H1 (cell line): ENCODE data around the gene CLEC7A. TPM values are rescaled to one million over a fixed set of nuclear protein-coding genes. Genes with fewer than 3 reads are reported as not detected.

Experiments
- SP2 ChIP-seq: IDR thresholded peaks from 2 replicates; pipeline ENCODE4 v1.6.1; 2012; ENCODE audit warnings: mild to moderate bottlenecking, low read length, inconsistent platforms
- polyA plus RNA-seq, 7 experiments: library from polyadenylated mRNA; depleted of rRNA in 3 of 7; stranded (reverse) in 5 of 7; unstranded in 2 of 7; fragments of >200 nt in 5 of 7; fragments of 200-250 nt in 2 of 7; gene quantifications; 1 replicate in 5 of 7; 2 replicates in 1 of 7; 4 replicates in 1 of 7; pipeline versions ENCODE4 v1.2.1 to v1.2.3, GENCODE V29; 2011 to 2013; ENCODE audit warnings: missing spikeins in 2 of 7, mixed read lengths in 2 of 7
- total RNA-seq: library from RNA; stranded (reverse); fragmentation: NEBNext Ultra II Directional; extraction: Animal tissue kit (Norgen Biotek cat#: 25700); gene quantifications from 2 replicates; pipeline ENCODE4 v1.2.1, GENCODE V29; 2021

The CLEC7A gene
- total and polyA plus RNA-seq, 2 of the 8 experiments (the other 6 are each of a cell fraction or from before 2014, with no cell fraction given), result 0.09 to 0.15 TPM

DNA sequence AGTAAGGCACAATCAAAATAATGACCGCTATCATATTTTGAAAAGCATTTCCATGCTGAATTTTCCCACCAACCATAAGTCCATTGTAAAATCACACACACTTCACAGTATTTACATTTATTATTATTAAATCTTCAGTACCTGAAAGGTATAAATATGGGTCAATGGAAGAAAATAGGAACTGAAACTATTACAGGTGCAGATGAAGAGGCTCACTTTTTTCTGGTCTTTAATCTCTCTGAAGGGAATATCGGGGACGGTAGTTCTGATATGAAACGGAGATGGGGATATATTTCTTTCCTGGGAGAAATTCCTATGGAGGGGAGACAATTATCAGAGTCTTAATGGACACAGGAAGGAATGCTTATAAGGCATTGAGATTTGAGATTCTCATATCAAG is 59.6 kb downstream of the CLEC7A start (continued):
- no peak for TF ChIP-seq SP2
